Activated T-cell treated with anti-CD3 and anti-CD28 coated beads, Interleukin-2, amount 50 U/mL, for 4 hours (primary cell): ENCODE results near the gene SPRTN. TPM values are rescaled to one million over a fixed set of nuclear protein-coding genes. Genes with fewer than 3 reads are reported as not detected.

Experiments
- ATAC-seq, 2 donors: fragments of 200-7000 bp; cut with Tn5 transposase; one replicate each; pipeline ENCODE4 v1.10.0; 2021
- DNase-seq: peaks from one replicate; pipeline ENCODE4 v3.0.0-alpha.2; 2020
- H3K27me3 Mint-ChIP-seq: one replicate; pipeline ENCODE4 v1.8.0; 2021; ENCODE audit warnings: low read depth, mixed read lengths
- H3K36me3 Mint-ChIP-seq: one replicate; pipeline ENCODE4 v1.8.0; 2022; ENCODE audit warnings: mixed read lengths; ENCODE audit not compliant: insufficient read depth
- H3K4me1 Mint-ChIP-seq: one replicate; pipeline ENCODE4 v1.8.0; 2021; ENCODE audit warnings: low read depth, mixed read lengths
- H3K4me3 Mint-ChIP-seq: one replicate; pipeline ENCODE4 v1.8.0; 2021; ENCODE audit warnings: mild to moderate bottlenecking, moderate library complexity, mixed read lengths
- H3K9me3 Mint-ChIP-seq: one replicate; pipeline ENCODE4 v1.8.0; 2021; ENCODE audit warnings: mixed read lengths
- total RNA-seq, 3 donors: library from RNA; stranded (reverse); gene quantifications; one replicate each; pipeline ENCODE4 v1.2.1, GENCODE V29; 2021

SPRTN gene, protein sequence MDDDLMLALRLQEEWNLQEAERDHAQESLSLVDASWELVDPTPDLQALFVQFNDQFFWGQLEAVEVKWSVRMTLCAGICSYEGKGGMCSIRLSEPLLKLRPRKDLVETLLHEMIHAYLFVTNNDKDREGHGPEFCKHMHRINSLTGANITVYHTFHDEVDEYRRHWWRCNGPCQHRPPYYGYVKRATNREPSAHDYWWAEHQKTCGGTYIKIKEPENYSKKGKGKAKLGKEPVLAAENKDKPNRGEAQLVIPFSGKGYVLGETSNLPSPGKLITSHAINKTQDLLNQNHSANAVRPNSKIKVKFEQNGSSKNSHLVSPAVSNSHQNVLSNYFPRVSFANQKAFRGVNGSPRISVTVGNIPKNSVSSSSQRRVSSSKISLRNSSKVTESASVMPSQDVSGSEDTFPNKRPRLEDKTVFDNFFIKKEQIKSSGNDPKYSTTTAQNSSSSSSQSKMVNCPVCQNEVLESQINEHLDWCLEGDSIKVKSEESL
- total RNA-seq, result 10 to 100 TPM in 2 of 3 donors, 1 to 10 TPM in 1; 9.9 to 15.2 (median 12.9) TPM

DNA sequence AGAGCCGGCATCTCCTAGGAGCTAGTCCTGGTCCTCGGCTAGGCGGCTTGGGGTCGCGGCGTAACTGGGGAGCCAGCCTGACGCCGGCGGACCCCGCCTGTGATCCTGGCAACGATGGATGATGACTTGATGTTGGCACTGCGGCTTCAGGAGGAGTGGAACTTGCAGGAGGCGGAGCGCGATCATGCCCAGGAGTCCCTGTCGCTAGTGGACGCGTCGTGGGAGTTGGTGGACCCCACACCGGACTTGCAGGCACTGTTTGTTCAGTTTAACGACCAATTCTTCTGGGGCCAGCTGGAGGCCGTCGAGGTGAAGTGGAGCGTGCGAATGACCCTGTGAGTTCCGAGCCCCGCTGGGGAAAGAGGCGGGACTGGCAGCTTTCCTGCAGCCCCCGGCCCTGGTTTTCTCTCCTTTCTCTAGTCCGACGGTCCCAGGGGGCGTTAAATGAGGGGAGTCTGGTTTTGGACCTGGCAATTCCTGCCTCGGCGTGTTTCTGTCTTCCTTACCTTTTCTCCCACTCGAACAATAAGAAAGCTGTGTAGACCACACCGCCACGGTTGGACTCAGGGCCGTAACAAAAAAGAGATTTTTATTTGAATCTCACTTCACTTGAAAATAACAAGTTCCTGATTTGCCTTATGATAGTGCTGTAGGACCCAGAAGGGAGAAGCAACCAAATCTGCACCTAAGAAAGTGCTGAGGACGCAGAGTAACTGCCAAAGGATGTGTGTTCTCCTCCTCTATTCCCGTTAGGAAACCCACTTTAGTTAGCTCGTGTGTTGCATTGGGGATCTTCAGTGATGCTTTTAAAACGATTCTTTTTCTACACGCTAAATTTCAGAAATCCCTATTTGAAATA lies at the start of gene SPRTN:
Gene SPRTN (plus strand): TSS at position 24 of the 859 bp plus-strand sequence. CDS start 91 bp downstream, at position 115.
- DNase-seq, result no peak
- Mint-ChIP-seq H3K4me1 (peaks cover 55% of the 10 kb centered on the region), H3K9me3 (no peaks in the 10 kb centered on the region), H3K27me3 (no peaks in the 10 kb centered on the region), H3K36me3 (peaks cover 24% of the 10 kb centered on the region), H3K4me3 (peak within 1 kb of the TSS; percentile 94)
- no peak for ATAC-seq

DNA sequence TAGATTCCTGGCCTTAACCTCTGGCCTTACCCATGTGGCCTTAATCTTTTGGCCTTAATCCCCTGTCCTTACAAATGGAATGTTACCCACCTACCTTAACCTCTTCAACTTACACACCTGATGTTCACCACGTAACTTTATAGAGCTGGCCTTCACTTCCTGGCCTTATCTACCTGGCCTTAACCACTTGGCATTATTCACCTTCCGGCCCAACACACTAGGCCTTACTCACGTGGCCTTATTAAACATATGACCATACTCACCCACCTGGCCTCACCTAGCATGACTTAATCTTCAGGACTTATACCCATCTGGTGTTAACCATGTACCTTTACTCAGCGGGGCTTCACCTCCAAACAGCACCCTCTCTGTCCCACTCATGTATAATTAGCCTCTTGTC lies 42.2 kb upstream of the SPRTN start:
- H3K4me3 Mint-ChIP-seq, result no peak overlapping the region
- H3K9me3 Mint-ChIP-seq, result no peaks in the 10 kb centered on the region
- no peaks in the 10 kb centered on the region for H3K27me3 Mint-ChIP-seq
- H3K36me3 Mint-ChIP-seq, result no peaks in the 10 kb centered on the region
- no peaks in the 10 kb centered on the region for H3K4me1 Mint-ChIP-seq
- DNase-seq (no peak), ATAC-seq (no peak)

DNA sequence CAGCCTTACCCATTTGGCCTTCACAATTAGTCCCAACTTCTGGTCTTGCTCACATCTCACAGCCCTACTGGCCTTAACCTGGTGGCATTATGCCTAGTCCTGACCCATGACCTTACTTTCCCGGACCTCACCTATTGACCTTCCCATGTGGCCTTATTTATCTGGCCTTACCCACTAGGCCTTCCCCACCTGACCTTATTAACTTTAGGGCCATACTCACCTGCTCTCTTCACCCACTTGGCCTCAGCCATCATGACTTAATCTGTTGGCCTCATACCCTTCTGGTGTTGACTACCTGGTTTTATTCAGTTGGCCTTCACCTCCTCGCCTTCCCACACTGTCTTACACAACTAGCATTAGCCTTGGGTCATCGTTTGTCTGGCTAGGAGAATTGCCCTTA lies 36.1 kb upstream of the SPRTN start:
- ATAC-seq (no peak), DNase-seq (no peak)
- H3K27me3 Mint-ChIP-seq, result no peaks in the 10 kb centered on the region
- H3K36me3 Mint-ChIP-seq, result no peaks in the 10 kb centered on the region
- no peak overlapping the region for H3K4me3 Mint-ChIP-seq
- no peaks in the 10 kb centered on the region for H3K9me3 Mint-ChIP-seq
- H3K4me1 Mint-ChIP-seq, result no peaks in the 10 kb centered on the region

DNA sequence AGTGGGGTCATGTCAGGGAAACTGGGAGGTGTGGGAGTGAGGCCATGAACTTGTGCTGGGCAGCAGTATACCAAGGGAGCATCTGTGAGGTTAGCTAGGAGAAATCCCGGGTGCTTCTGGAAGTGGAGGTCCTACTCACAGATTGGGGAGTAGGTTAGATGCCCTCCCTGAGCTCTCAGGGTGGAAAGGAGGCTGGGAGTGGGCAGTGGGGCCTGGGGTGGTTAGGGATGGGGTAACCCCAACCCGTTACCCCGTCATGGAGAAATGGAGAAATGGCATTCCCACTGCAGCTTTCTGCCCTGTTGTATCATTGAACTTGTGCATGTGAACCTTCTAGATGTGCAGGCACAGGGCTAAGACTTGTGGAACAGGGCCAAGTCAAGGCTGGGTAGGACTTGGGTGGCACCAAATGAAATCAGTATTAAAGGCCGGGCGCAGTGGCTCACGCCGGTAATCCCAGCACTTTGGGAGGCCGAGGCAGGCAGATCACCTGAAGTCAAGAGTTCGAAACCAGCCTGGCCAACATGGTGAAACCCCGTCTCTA lies 27.6 kb upstream of the SPRTN start:
- DNase-seq (no peak), ATAC-seq (no peak)
- no peaks in the 10 kb centered on the region for H3K27me3 Mint-ChIP-seq
- no peak overlapping the region for H3K4me3 Mint-ChIP-seq
- H3K4me1 Mint-ChIP-seq, result no peaks in the 10 kb centered on the region
- H3K36me3 Mint-ChIP-seq, result no peaks in the 10 kb centered on the region
- H3K9me3 Mint-ChIP-seq, result no peaks in the 10 kb centered on the region

DNA sequence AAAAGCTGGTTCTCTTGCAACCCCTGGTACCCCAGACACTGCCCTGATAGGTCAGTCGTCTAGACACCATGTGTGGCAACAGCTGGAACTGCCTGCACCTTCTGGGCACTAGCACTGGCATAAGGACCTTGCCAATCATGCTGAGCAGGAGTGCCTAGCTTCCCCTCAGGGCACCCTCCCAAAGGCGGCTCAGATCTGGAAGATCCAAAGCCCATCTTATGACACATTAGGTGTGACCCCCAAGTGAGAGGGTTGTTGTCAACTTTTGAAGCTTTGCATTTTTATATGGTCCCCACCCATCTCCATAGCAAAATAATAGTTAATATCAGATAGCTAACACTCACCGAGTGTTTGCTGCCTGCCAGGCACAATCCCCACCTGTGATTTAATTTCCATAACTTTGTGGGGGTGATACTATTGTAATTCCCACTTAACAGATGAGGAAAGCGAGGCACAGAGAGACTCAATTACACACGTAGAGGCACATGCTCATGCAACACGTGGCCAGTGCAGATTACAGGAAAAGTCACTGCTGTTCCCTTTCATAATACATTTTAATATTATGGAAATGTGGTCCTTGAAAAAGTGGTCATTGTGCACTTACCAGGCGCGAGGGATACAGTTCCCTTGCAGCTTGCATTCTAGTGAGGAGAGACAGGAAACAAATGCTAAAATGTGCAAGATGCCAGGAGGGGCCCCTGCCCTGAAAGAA lies 26.2 kb upstream of the SPRTN start:
- Mint-ChIP-seq H3K27me3 (no peaks in the 10 kb centered on the region), H3K4me1 (no peaks in the 10 kb centered on the region), H3K36me3 (no peaks in the 10 kb centered on the region), H3K4me3 (no peak overlapping the region), H3K9me3 (no peaks in the 10 kb centered on the region)
- DNase-seq (no peak), ATAC-seq (no peak)

GRCh38 chr1:231312432-231312788 lies 25.7 kb upstream of the SPRTN start:
- H3K9me3 Mint-ChIP-seq, result no peaks in the 10 kb centered on the region
- H3K27me3 Mint-ChIP-seq, result no peaks in the 10 kb centered on the region
- ATAC-seq, result no peak
- DNase-seq, result no peak
- no peaks in the 10 kb centered on the region for H3K36me3 Mint-ChIP-seq
- no peak overlapping the region for H3K4me3 Mint-ChIP-seq
- H3K4me1 Mint-ChIP-seq, result no peaks in the 10 kb centered on the region

- H3K4me3 Mint-ChIP-seq, result no peak overlapping the region
- H3K36me3 Mint-ChIP-seq, result no peaks in the 10 kb centered on the region
These were observed 24.4 kb upstream of the SPRTN start for GRCh38 chr1:231313661-231314060.

DNA sequence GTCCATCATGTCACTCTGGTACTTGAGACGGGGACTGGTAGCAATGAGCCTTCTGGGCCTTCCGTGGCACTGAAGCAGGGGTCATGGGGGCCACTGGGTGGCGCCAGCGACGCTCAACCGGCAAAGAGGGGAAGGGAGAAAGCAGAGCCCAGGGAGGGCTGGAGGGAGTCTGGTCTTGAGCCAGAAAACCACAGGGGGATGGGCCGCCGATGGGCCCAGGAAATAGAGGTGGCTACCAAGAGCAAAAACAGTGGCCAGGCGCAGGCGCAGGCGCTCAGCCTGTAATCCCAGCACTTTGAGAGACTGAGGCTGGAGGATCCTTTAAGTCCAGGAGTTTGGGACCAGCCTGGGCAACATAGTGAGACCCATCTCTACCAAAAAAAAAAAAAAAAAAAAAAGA lies 22.2 kb upstream of the SPRTN start:
- Mint-ChIP-seq H3K4me3 (no peak overlapping the region), H3K9me3 (no peaks in the 10 kb centered on the region), H3K36me3 (no peaks in the 10 kb centered on the region), H3K27me3 (no peaks in the 10 kb centered on the region), H3K4me1 (no peaks in the 10 kb centered on the region)
- DNase-seq, result peak; percentile 16
- ATAC-seq, result peak; percentile 62 to 78

More at GRCh38 chr1:231313661-231314060, 24.4 kb upstream of the SPRTN start:
- Mint-ChIP-seq H3K27me3 (no peaks in the 10 kb centered on the region), H3K4me1 (no peaks in the 10 kb centered on the region), H3K9me3 (no peaks in the 10 kb centered on the region)
- no peak for ATAC-seq
- no peak for DNase-seq

DNA sequence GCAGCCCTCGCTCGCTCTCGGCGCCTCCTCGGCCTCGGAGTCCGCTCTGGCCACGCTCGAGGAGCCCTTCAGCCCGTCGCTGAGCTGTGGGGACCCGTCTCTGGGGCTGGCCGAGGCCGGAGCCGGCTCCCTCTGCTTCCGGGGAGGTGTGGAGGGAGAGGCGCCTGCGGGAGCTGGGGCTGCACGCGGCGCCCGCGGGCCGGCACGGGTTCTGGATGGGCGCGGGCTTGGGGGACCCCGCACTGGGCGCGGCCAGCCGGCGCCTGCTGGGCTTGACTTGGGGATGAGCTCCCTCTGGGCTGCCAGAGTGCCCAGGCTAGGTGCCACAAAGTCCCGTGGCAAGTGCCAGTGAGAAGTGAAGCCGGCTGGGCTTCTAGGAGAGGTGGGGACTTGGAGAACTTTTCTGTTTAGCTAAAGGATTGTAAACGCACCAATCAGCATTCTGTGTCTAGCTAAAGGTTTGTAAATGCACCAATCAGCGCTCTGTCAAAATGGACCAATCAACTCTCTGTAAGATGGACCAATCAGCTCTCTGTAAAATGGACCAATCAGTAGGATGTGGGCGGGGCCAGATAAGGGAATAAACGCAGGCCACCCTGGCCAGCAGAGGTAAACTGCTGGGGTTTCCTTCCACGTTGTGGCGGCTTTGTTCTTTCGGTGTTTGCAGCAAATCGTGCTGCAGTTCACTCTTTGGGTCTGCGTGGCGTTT lies 20.6 kb upstream of the SPRTN start:
- Mint-ChIP-seq H3K9me3 (no peaks in the 10 kb centered on the region), H3K4me1 (no peaks in the 10 kb centered on the region), H3K36me3 (no peaks in the 10 kb centered on the region), H3K4me3 (no peak overlapping the region), H3K27me3 (no peaks in the 10 kb centered on the region)
- DNase-seq (no peak), ATAC-seq (no peak)

DNA sequence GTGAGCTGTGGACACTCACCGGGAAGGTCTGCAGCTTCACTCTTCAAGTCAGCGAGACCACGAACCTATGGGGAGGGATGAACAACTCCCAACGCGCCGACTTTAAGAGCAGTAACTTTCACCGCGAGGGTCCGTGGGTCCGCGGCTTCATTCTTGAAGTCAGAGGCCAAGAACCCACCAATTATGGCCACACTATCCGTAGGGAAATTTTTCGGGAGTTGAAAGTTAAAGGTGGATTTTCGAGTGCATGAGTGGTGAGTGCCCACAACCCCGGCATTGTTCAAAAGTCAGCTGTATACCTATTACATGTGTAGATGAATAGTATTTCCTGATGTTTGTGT lies 20.1 kb upstream of the SPRTN start:
- Mint-ChIP-seq H3K9me3 (no peaks in the 10 kb centered on the region), H3K27me3 (no peaks in the 10 kb centered on the region), H3K4me3 (no peak overlapping the region), H3K36me3 (no peaks in the 10 kb centered on the region), H3K4me1 (no peaks in the 10 kb centered on the region)
- ATAC-seq, result no peak
- DNase-seq, result no peak

DNA sequence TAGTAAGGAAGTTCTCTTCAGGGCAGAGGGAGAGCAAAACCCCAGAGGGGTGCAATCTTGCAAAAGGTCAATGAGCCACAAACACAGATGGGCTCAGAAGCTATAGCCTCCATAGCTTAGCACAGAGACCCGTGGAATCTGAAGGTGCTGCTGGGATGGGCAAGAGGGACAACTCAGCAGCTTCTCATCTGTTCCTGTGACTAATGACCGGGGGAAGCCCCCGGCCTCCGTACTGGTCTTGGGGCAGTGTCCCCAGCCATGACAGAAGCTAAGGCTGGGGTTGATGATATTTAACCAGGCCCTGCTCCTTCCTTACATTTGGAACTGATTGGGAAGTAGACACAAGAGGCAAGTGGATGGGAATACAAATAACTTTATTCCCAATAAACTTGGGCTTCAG lies 19.5 kb upstream of the SPRTN start:
- no peaks in the 10 kb centered on the region for H3K36me3 Mint-ChIP-seq

GRCh38 chr1:231319080-231319479 lies 19.0 kb upstream of the SPRTN start:
- Mint-ChIP-seq H3K4me3 (no peak overlapping the region), H3K36me3 (no peaks in the 10 kb centered on the region), H3K27me3 (no peaks in the 10 kb centered on the region), H3K9me3 (no peaks in the 10 kb centered on the region), H3K4me1 (no peaks in the 10 kb centered on the region)
- no peak for ATAC-seq
- DNase-seq, result no peak

More for the DNA sequence above, 19.5 kb upstream of the SPRTN start:
- no peak overlapping the region for H3K4me3 Mint-ChIP-seq
- no peak for ATAC-seq
- no peaks in the 10 kb centered on the region for H3K27me3 Mint-ChIP-seq
- H3K4me1 Mint-ChIP-seq, result no peaks in the 10 kb centered on the region
- H3K9me3 Mint-ChIP-seq, result no peaks in the 10 kb centered on the region
- DNase-seq, result no peak

DNA sequence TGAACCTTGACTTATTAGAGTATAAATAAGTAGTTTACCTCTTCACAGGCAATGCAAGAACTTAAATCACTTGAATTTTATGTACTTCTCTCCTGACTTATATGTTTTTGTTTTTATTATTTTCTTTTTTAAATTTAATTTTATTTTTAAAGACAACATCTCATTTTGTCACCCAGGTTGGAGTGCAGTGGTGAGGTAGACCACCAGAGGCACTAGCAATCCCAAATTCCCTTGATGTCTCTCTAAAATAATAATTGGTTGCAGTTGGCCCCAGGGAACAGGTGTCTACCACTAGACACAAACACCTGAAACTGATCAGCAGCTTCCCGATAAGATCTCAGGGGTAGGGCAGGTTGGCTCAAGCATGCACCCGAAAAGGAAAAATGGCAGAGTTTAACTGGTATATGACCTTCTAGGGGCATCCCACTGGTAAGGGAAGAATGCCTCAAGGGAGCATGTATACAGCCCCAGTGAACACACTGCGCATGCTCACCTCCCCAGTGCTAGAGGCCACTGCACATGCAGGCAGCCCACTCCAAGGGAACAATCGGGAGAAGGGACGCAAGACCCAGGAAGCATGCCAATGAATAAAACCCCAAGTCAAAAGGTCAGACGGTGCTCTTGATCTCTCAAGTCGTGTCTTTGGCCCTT lies 15.1 kb upstream of the SPRTN start:
- H3K4me1 Mint-ChIP-seq, result no peaks in the 10 kb centered on the region
- no peaks in the 10 kb centered on the region for H3K9me3 Mint-ChIP-seq
- DNase-seq, result no peak

More for the DNA sequence above, 15.1 kb upstream of the SPRTN start:
- Mint-ChIP-seq H3K36me3 (no peaks in the 10 kb centered on the region), H3K27me3 (no peaks in the 10 kb centered on the region), H3K4me3 (no peak overlapping the region)
- ATAC-seq, result no peak
